Tibial nerve (tissue), 3 donors: Measurements from ENCODE around the gene DAAM2.

Experiments
- CTCF ChIP-seq, 5 experiments: fragments of 200-600 bp in 3 of 5; fragments of 450-650 bp in 2 of 5; sonication (generic) in 3 of 5; IDR thresholded peaks; one replicate each; pipeline ENCODE4 v1.5.1; 2016 to 2019; ENCODE audit warnings: antibody characterized with exemption in 5 of 5, mild to moderate bottlenecking in 3 of 5, moderate library complexity in 2 of 5
- POLR2A ChIP-seq, 2 donors: fragments of 450-650 bp; IDR thresholded peaks; one replicate each; pipeline ENCODE4 v1.6.1; 2017; ENCODE audit warnings: antibody characterized with exemption in 2 of 2, mild to moderate bottlenecking in 2 of 2, moderate library complexity in 2 of 2

- TF ChIP-seq CTCF (IDR thresholded peaks at IDR 0.05) (no peak), POLR2A (IDR thresholded peaks at IDR 0.05) (no peak)
These were observed 105.5 kb downstream of the DAAM2 start for GRCh38 chr6:39897698-39898097.
